IgD-negative memory B cell (primary cell): ENCODE results near the gene SDHB. TPM values are rescaled to one million over a fixed set of nuclear protein-coding genes. Genes with fewer than 3 reads are reported as not detected.
A peak's percentile ranks its signal among the peaks of the same experiment; 100 is the strongest.

Experiments
- H3K27ac Mint-ChIP-seq, 3 donors: one replicate each; pipeline ENCODE4 v1.8.0; 2020 to 2022; ENCODE audit warnings: mild to moderate bottlenecking in 3 of 3, mixed read lengths in 3 of 3, moderate library complexity in 1 of 3
- H3K27me3 Mint-ChIP-seq: one replicate; pipeline ENCODE4 v1.8.0; 2021; ENCODE audit warnings: mixed read lengths
- H3K36me3 Mint-ChIP-seq: one replicate; pipeline ENCODE4 v1.8.0; 2020; ENCODE audit warnings: mild to moderate bottlenecking, mixed read lengths
- H3K4me1 Mint-ChIP-seq, 3 donors: one replicate each; pipeline ENCODE4 v1.8.0; 2020 to 2022; ENCODE audit warnings: mixed read lengths in 3 of 3, mild to moderate bottlenecking in 1 of 3
- H3K4me3 Mint-ChIP-seq, 4 donors: one replicate each; pipeline ENCODE4 v1.8.0; 2020 to 2022; ENCODE audit warnings: mild to moderate bottlenecking in 4 of 4, mixed read lengths in 4 of 4, moderate library complexity in 3 of 4
- H3K9me3 Mint-ChIP-seq, 3 donors: one replicate each; pipeline ENCODE4 v1.8.0; 2020 to 2021; ENCODE audit warnings: mixed read lengths in 3 of 3, mild to moderate bottlenecking in 1 of 3
- polyA plus RNA-seq: library from polyadenylated mRNA; unstranded; fragments of 300-500 nt; fragmentation: Illumina TruSeq; gene quantifications from one replicate; pipeline ENCODE4 v1.2.3, GENCODE V29; 2021

SDHB gene
- polyA plus RNA-seq: 137 TPM

DNA sequence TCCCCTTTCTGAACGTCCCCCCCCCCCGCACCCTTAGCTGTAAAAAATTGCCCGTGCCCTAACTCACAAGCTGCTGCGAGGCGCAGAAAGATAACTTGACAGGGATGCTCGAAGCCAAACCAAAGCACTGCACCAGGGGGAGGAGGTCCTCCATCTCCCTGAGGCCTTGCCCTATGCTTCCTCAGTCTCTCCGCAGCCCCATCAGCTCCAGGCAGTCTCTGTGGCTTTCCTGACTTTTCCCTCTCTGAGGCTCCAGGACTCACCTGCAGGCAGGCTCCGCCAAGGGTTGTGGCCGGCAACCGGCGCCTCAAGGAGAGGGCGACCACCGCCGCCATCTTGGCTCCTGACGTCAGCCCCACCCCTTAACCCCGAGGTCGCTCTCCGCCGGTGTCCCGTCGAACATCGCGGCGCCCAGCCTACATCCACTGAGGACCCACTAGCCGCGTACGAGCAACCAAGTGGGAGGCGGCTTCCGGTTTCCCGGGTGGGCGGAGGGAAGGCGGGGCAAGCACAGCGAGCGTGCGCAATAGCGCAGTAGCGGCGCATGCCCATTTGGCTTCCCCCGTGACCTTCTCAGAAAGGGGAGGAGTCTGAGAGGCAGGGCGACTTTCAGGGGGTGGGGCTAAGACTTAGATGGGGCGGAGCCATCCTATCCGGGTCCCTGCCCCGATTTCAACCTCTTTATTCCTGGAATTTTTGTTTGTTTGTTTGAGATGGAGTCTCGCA, at the start of gene SDHB:
Gene SDHB, minus strand, starts transcription at position 348 of the 726 bp plus-strand sequence. Its CDS starts 13 bp downstream, at position 335.
- H3K4me1 Mint-ChIP-seq: peaks cover 16 to 25% (median 17%) of the 10 kb centered on the region in 3 donors
- peak within 1 kb of the TSS; percentile 99 for H3K4me3 Mint-ChIP-seq
- H3K36me3 Mint-ChIP-seq: no peaks in the 10 kb centered on the region
- H3K27ac Mint-ChIP-seq: peak within 1 kb of the TSS; percentile 95 to 98 (median 96)
- peaks cover 1% of the 10 kb centered on the region for H3K27me3 Mint-ChIP-seq
- no peaks in the 10 kb centered on the region for H3K9me3 Mint-ChIP-seq

GRCh38 chr1:17102232-17102631, 48.4 kb upstream of the SDHB start:
- Mint-ChIP-seq H3K4me1 (no peaks in the 10 kb centered on the region), H3K27me3 (peaks cover 8% of the 10 kb centered on the region), H3K4me3 (no peak overlapping the region), H3K36me3 (no peaks in the 10 kb centered on the region), H3K9me3 (no peaks in the 10 kb centered on the region), H3K27ac (no peak overlapping the region)

GRCh38 chr1:17101261-17101660, 47.4 kb upstream of the SDHB start:
- H3K27me3 Mint-ChIP-seq: peaks cover 5% of the 10 kb centered on the region
- no peak overlapping the region for H3K27ac Mint-ChIP-seq
- H3K9me3 Mint-ChIP-seq: no peaks in the 10 kb centered on the region
- H3K4me1 Mint-ChIP-seq: no peaks in the 10 kb centered on the region
- H3K4me3 Mint-ChIP-seq: no peak overlapping the region
- no peaks in the 10 kb centered on the region for H3K36me3 Mint-ChIP-seq

DNA sequence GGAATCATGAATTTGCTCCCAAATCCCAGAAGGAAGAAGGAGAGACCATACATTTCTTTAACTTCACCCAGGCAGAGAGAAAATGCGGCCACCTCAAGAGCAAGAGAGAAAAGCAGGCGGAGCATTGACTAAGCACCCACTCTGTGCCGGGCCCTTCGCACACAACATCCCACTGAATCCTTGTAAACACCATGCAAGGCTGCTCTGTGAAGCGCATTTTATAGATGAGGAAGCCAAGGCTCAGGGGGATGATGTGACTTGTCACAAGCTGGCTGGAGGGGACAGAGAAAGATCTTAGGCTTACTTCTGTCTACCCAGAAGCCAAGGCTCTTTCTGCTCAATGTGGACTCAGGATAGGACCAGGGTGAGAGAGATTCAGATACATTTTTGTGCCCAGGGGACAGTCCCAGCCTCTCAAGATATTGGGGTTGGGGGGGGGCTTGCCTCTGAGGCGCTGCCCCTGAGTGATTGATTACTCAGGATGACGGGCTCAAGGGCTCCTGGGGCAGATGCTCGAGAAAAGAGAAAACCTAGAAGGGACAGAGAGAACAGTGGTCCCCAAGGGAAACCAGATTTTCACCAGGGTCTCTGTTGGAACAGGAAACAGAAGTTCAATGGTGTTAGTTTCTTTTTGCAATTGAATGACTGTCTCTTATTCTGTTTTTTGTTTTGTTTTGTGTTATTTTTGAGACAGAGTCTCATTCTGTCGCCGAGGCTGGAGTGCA, 45.9 kb upstream of the SDHB start:
- Mint-ChIP-seq H3K4me3 (no peak overlapping the region), H3K27ac (no peak overlapping the region), H3K9me3 (no peaks in the 10 kb centered on the region), H3K4me1 (no peaks in the 10 kb centered on the region), H3K27me3 (peaks cover 8% of the 10 kb centered on the region), H3K36me3 (no peaks in the 10 kb centered on the region)

- peaks cover 8% of the 10 kb centered on the region for H3K27me3 Mint-ChIP-seq
- no peak overlapping the region for H3K4me3 Mint-ChIP-seq
- H3K4me1 Mint-ChIP-seq: no peaks in the 10 kb centered on the region
- no peaks in the 10 kb centered on the region for H3K36me3 Mint-ChIP-seq
- H3K9me3 Mint-ChIP-seq: no peaks in the 10 kb centered on the region
- H3K27ac Mint-ChIP-seq: peak overlapping the region in 1 of 3 donors; percentile 33
Observed at GRCh38 chr1:17098446-17099317, 44.9 kb upstream of the SDHB start.

- Mint-ChIP-seq H3K4me1 (no peaks in the 10 kb centered on the region), H3K36me3 (no peaks in the 10 kb centered on the region), H3K4me3 (no peak overlapping the region), H3K27me3 (peaks cover 8% of the 10 kb centered on the region), H3K27ac (no peak overlapping the region), H3K9me3 (peaks cover 0 to 3% (median 0%) of the 10 kb centered on the region in 3 donors)
Observed at GRCh38 chr1:17097787-17098186, 44.0 kb upstream of the SDHB start.

DNA sequence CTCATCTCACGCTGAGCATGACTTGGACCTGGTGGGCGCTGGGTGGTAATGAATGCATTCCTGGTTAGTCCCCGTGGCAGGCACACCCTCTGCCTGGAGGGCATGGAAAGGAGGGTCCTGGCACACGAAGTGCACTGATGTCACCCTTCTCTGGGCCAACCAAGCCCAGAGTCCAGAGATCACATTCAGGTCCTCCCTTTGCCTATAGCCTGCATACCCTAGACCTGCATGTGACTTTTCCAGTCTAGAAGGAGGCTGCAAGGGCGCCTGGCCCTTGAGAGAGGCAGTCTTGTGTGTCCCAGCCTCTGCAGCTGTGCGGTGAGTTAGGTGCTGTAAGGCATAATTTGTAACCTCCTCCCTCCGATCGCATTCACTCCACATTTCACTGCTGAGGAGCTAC, 43.3 kb upstream of the SDHB start:
- Mint-ChIP-seq H3K9me3 (peaks cover 0 to 3% (median 3%) of the 10 kb centered on the region in 3 donors), H3K27ac (no peak overlapping the region), H3K36me3 (no peaks in the 10 kb centered on the region), H3K27me3 (peaks cover 8% of the 10 kb centered on the region), H3K4me1 (no peaks in the 10 kb centered on the region), H3K4me3 (no peak overlapping the region)

- Mint-ChIP-seq H3K27me3 (peaks cover 8% of the 10 kb centered on the region), H3K36me3 (no peaks in the 10 kb centered on the region), H3K27ac (no peak overlapping the region), H3K9me3 (peaks cover 0 to 3% (median 3%) of the 10 kb centered on the region in 3 donors), H3K4me1 (no peaks in the 10 kb centered on the region), H3K4me3 (no peak overlapping the region)
Observed at GRCh38 chr1:17096584-17096983, 42.8 kb upstream of the SDHB start.

- no peak overlapping the region for H3K4me3 Mint-ChIP-seq
- no peaks in the 10 kb centered on the region for H3K4me1 Mint-ChIP-seq
- H3K27ac Mint-ChIP-seq: no peak overlapping the region
- peaks cover 8% of the 10 kb centered on the region for H3K27me3 Mint-ChIP-seq
- H3K36me3 Mint-ChIP-seq: no peaks in the 10 kb centered on the region
- H3K9me3 Mint-ChIP-seq: peaks cover 0 to 3% (median 3%) of the 10 kb centered on the region in 3 donors
Observed at GRCh38 chr1:17095141-17095540, 41.3 kb upstream of the SDHB start.

DNA sequence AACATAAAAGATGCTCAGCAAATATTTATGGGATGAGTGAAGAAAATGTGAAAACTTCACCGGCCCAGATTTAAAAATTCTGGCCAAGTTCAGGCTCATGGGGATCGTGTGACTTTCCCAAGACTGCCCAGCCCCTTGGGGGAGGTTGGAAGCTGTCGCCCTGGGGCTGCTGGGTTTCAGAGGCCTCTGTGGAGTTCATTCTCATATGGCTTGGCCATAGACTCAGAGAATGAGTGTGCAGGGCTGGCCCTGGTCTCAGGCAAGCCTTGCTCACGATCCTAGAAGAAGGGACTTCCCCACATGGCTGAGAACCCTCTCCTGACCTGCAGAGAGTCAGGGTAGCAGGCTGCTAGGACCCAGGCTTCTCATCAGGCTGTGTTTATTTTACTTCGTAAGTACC, 40.8 kb upstream of the SDHB start:
- Mint-ChIP-seq H3K4me3 (no peak overlapping the region), H3K9me3 (peaks cover 0 to 3% (median 3%) of the 10 kb centered on the region in 3 donors)

DNA sequence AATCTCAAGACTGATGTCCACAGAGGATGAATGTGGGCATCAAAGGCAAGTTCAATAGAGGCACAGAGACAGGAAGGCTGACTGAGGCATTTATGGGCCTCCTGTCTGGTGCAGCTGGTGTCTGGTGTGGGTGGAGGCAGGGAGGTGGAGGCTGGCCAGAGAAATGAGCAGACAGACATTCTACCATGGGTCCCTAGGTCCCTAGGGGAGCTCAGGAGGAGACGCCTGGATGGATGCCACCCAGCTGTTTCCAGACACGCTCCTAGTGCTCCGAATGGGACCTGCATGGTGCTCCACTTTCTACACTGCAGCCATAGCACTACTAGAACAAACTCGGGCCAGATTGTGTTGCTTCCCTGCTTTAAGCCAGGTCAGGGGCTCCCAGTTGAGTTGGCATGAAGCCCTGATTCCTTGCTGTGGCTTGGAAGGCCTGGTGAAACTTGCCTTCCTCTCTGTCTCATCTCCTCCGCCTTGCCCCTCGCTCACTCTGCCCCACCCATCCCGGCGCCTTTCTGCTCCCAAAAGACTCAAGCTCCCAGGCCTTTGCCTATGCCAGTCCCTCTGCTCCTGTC, 40.1 kb upstream of the SDHB start:
- peaks cover 7% of the 10 kb centered on the region for H3K27me3 Mint-ChIP-seq
- no peaks in the 10 kb centered on the region for H3K4me1 Mint-ChIP-seq
- H3K36me3 Mint-ChIP-seq: no peaks in the 10 kb centered on the region
- H3K27ac Mint-ChIP-seq: no peak overlapping the region
- H3K4me3 Mint-ChIP-seq: no peak overlapping the region
- H3K9me3 Mint-ChIP-seq: peaks cover 0 to 3% (median 3%) of the 10 kb centered on the region in 3 donors

More for the DNA sequence above, 40.8 kb upstream of the SDHB start:
- no peaks in the 10 kb centered on the region for H3K4me1 Mint-ChIP-seq
- H3K27me3 Mint-ChIP-seq: peaks cover 8% of the 10 kb centered on the region
- H3K36me3 Mint-ChIP-seq: no peaks in the 10 kb centered on the region
- no peak overlapping the region for H3K27ac Mint-ChIP-seq

GRCh38 chr1:17091252-17091651, 37.4 kb upstream of the SDHB start:
- Mint-ChIP-seq H3K27ac (no peak overlapping the region), H3K4me1 (peaks cover 0 to 2% (median 0%) of the 10 kb centered on the region in 3 donors), H3K9me3 (peaks cover 0 to 3% (median 3%) of the 10 kb centered on the region in 3 donors), H3K36me3 (peaks cover 2% of the 10 kb centered on the region), H3K4me3 (no peak overlapping the region), H3K27me3 (peaks cover 3% of the 10 kb centered on the region)

- Mint-ChIP-seq H3K27ac (no peak overlapping the region), H3K36me3 (peaks cover 2% of the 10 kb centered on the region), H3K4me3 (no peak overlapping the region), H3K27me3 (peaks cover 4% of the 10 kb centered on the region), H3K4me1 (peaks cover 0 to 2% (median 0%) of the 10 kb centered on the region in 3 donors), H3K9me3 (peaks cover 0 to 3% (median 3%) of the 10 kb centered on the region in 3 donors)
Observed at GRCh38 chr1:17089506-17089905, 35.7 kb upstream of the SDHB start.

- H3K36me3 Mint-ChIP-seq: peaks cover 2% of the 10 kb centered on the region
- H3K27me3 Mint-ChIP-seq: peaks cover 4% of the 10 kb centered on the region
- H3K4me1 Mint-ChIP-seq: peaks cover 0 to 2% (median 0%) of the 10 kb centered on the region in 3 donors
- H3K4me3 Mint-ChIP-seq: no peak overlapping the region
- no peak overlapping the region for H3K27ac Mint-ChIP-seq
- no peaks in the 10 kb centered on the region for H3K9me3 Mint-ChIP-seq
Observed at GRCh38 chr1:17086751-17087150, 32.9 kb upstream of the SDHB start.
